HL-60 (cell line): ENCODE data around the gene OXLD1.

Source experiments
- CTCF ChIP-seq: IDR thresholded peaks from one replicate; pipeline ENCODE4 v1.5.1; 2011; ENCODE audit warnings: low read length, control low read depth, inconsistent platforms; ENCODE audit not compliant: insufficient read depth
- POLR2AphosphoS5 ChIP-seq: IDR thresholded peaks from 2 replicates; pipeline ENCODE4 v1.6.1; 2012; ENCODE audit warnings: low read depth
- REST ChIP-seq: IDR thresholded peaks from 2 replicates; pipeline ENCODE4 v1.6.1; 2012; ENCODE audit warnings: low read depth; ENCODE audit not compliant: insufficient replicate concordance
- SPI1 ChIP-seq: IDR thresholded peaks from 2 replicates; pipeline ENCODE4 v1.6.1; 2012; ENCODE audit warnings: low read depth, mild to moderate bottlenecking, borderline replicate concordance

- no peak for TF ChIP-seq CTCF
- no peak for TF ChIP-seq SPI1
- no peak for TF ChIP-seq REST
- no peak for TF ChIP-seq POLR2AphosphoS5
Measured at GRCh38 chr17:81688616-81689015, 22.2 kb upstream of the OXLD1 start.
